Thyroid gland (tissue), 4 donors: ENCODE measurements around the gene MOSPD2. TPM values are rescaled to one million over a fixed set of nuclear protein-coding genes. Genes with fewer than 3 reads are reported as not detected.

ENCODE experiments used
- DNase-seq, 2 donors: peaks; one replicate each; pipeline ENCODE4 v3.0.0-alpha.2; 2019
- H3K27ac ChIP-seq, 3 donors: fragments of 200-600 bp; sonication (generic); 1 replicate in 2 of 3; 2 replicates in 1 of 3; pipeline ENCODE4 v1.5.1; 2016 to 2019; ENCODE audit warnings: mild to moderate bottlenecking in 1 of 3, moderate library complexity in 1 of 3
- H3K27me3 ChIP-seq: fragments of 200-600 bp; sonication (generic); one replicate; pipeline ENCODE4 v1.5.1; 2019
- H3K36me3 ChIP-seq, 2 donors: fragments of 200-600 bp; sonication (generic); one replicate each; pipeline ENCODE4 v1.5.1; 2016 to 2019
- H3K4me1 ChIP-seq, 2 donors: fragments of 200-600 bp; sonication (generic); one replicate each; pipeline ENCODE4 v1.5.1; 2017 to 2019
- H3K4me3 ChIP-seq, 3 donors: fragments of 200-600 bp; sonication (generic); replicated peaks in 1 of 3; 1 replicate in 2 of 3; 2 replicates in 1 of 3; pipeline ENCODE4 v1.5.1; 2016; ENCODE audit warnings: mild to moderate bottlenecking in 1 of 3
- H3K9me3 ChIP-seq: fragments of 200-600 bp; sonication (generic); one replicate; pipeline ENCODE4 v1.5.1; 2017
- CTCF ChIP-seq, 6 experiments: fragments of 200-600 bp in 3 of 6; fragments of 450-650 bp in 3 of 6; sonication (generic) in 3 of 6; IDR thresholded peaks; one replicate each; pipeline ENCODE4 v1.5.1; 2016 to 2019; ENCODE audit warnings: antibody characterized with exemption in 6 of 6, mild to moderate bottlenecking in 2 of 6, inconsistent platforms in 1 of 6, moderate library complexity in 1 of 6
- POLR2A ChIP-seq, 2 donors: fragments of 450-650 bp; IDR thresholded peaks; one replicate each; pipeline ENCODE4 v1.6.1; 2017; ENCODE audit warnings: antibody characterized with exemption in 2 of 2, mild to moderate bottlenecking in 2 of 2, moderate library complexity in 1 of 2
- WGBS, 2 donors: methylation state at CpG; one replicate each; pipeline ENCODE4 v1.1.5; 2017; 5-methylcytosine and 5-hydroxymethylcytosine counted together
- intact Hi-C: fragments of 100-400 bp; cut with DNase I; formaldehyde crosslinking; loops from one replicate; pipeline ENCODE4 v1.15.1; 2023
- total RNA-seq, 4 donors: library from RNA; depleted of rRNA; stranded (reverse); fragments of >200 nt; gene quantifications; one replicate each; pipeline ENCODE4 v1.2.3, GENCODE V29; 2016

MOSPD2 gene
- total RNA-seq, 4 donors from 2014 or later: 33.3 to 39.0 (median 37.3) TPM

- WGBS, 2 donors: 68 to 83% methylated on average over 3 to 5 of the region's 5 CpGs
- H3K9me3 ChIP-seq: no peaks in the 10 kb centered on the region
- DNase-seq: no peak
- H3K27ac ChIP-seq: no peak overlapping the region
- H3K27me3 ChIP-seq: peaks cover 3% of the 10 kb centered on the region
- TF ChIP-seq POLR2A (IDR thresholded peaks at IDR 0.05): no peak
- H3K4me1 ChIP-seq: no peaks in the 10 kb centered on the region
- intact Hi-C loops: no loop called here
- H3K36me3 ChIP-seq: no peaks in the 10 kb centered on the region
- no peak overlapping the region for H3K4me3 ChIP-seq
These were observed 63.3 kb downstream of the MOSPD2 start for GRCh38 chrX:14936561-14936960.

GRCh38 chrX:14939644-14940043, 66.4 kb downstream of the MOSPD2 start:
- no peak for DNase-seq
- TF ChIP-seq POLR2A (IDR thresholded peaks at IDR 0.05) (no peak), CTCF (IDR thresholded peaks at IDR 0.05) (no peak)
- H3K27ac ChIP-seq: no peak overlapping the region
- intact Hi-C loops: no loop called here
- H3K4me3 ChIP-seq: no peak overlapping the region
- no peaks in the 10 kb centered on the region for H3K4me1 ChIP-seq
- no peaks in the 10 kb centered on the region for H3K27me3 ChIP-seq
- H3K36me3 ChIP-seq: no peaks in the 10 kb centered on the region
- WGBS, 2 donors: 57 to 60% methylated on average over 1 of the region's 2 CpGs
- H3K9me3 ChIP-seq: no peaks in the 10 kb centered on the region

GRCh38 chrX:14941301-14941700, 68.1 kb downstream of the MOSPD2 start:
- intact Hi-C loops: no loop called here
- Histone ChIP-seq H3K27ac (no peak overlapping the region), H3K27me3 (no peaks in the 10 kb centered on the region), H3K4me3 (no peak overlapping the region), H3K36me3 (no peaks in the 10 kb centered on the region), H3K4me1 (no peaks in the 10 kb centered on the region), H3K9me3 (no peaks in the 10 kb centered on the region)
- TF ChIP-seq POLR2A (IDR thresholded peaks at IDR 0.05) (no peak), CTCF (IDR thresholded peaks at IDR 0.05) (no peak)
- no peak for DNase-seq
- 87 to 92% methylated on average over 3 of the region's 3 CpGs for WGBS, 2 donors

GRCh38 chrX:14942341-14942740, 69.1 kb downstream of the MOSPD2 start:
- WGBS, 2 donors: 91 to 92% methylated on average over 3 of the region's 3 CpGs
- H3K4me1 ChIP-seq: no peaks in the 10 kb centered on the region

GRCh38 chrX:14943962-14944361, 70.7 kb downstream of the MOSPD2 start:
- intact Hi-C loops: no loop called here
- Histone ChIP-seq H3K36me3 (no peaks in the 10 kb centered on the region), H3K4me3 (no peak overlapping the region), H3K27me3 (no peaks in the 10 kb centered on the region), H3K9me3 (no peaks in the 10 kb centered on the region), H3K27ac (no peak overlapping the region), H3K4me1 (no peaks in the 10 kb centered on the region)
- no peak for DNase-seq
- 40 to 91% methylated on average over 2 of the region's 2 CpGs for WGBS, 2 donors
- TF ChIP-seq POLR2A (IDR thresholded peaks at IDR 0.05) (no peak), CTCF (IDR thresholded peaks at IDR 0.05) (no peak)

More at GRCh38 chrX:14942341-14942740, 69.1 kb downstream of the MOSPD2 start:
- TF ChIP-seq POLR2A (IDR thresholded peaks at IDR 0.05): no peak
- no peak for TF ChIP-seq CTCF (IDR thresholded peaks at IDR 0.05)
- Histone ChIP-seq H3K27me3 (no peaks in the 10 kb centered on the region), H3K36me3 (no peaks in the 10 kb centered on the region), H3K27ac (no peak overlapping the region), H3K4me3 (no peak overlapping the region), H3K9me3 (no peaks in the 10 kb centered on the region)
- DNase-seq: no peak
- intact Hi-C loops: no loop called here
